IgD-negative memory B cell (primary cell): ENCODE results near the gene PSMD1. TPM values are rescaled to one million over a fixed set of nuclear protein-coding genes. Genes with fewer than 3 reads are reported as not detected.
"Not testable (repeated sequence)": the region's sequence is repeated elsewhere in the genome, so short reads cannot be mapped to it uniquely, and the experiment has no call there.

Experiments used
- H3K27ac Mint-ChIP-seq, 3 donors: one replicate each; pipeline ENCODE4 v1.8.0; 2020 to 2022; ENCODE audit warnings: mild to moderate bottlenecking in 3 of 3, mixed read lengths in 3 of 3, moderate library complexity in 1 of 3
- H3K27me3 Mint-ChIP-seq: one replicate; pipeline ENCODE4 v1.8.0; 2021; ENCODE audit warnings: mixed read lengths
- H3K36me3 Mint-ChIP-seq: one replicate; pipeline ENCODE4 v1.8.0; 2020; ENCODE audit warnings: mild to moderate bottlenecking, mixed read lengths
- H3K4me1 Mint-ChIP-seq, 3 donors: one replicate each; pipeline ENCODE4 v1.8.0; 2020 to 2022; ENCODE audit warnings: mixed read lengths in 3 of 3, mild to moderate bottlenecking in 1 of 3
- H3K4me3 Mint-ChIP-seq, 4 donors: one replicate each; pipeline ENCODE4 v1.8.0; 2020 to 2022; ENCODE audit warnings: mild to moderate bottlenecking in 4 of 4, mixed read lengths in 4 of 4, moderate library complexity in 3 of 4
- H3K9me3 Mint-ChIP-seq, 3 donors: one replicate each; pipeline ENCODE4 v1.8.0; 2020 to 2021; ENCODE audit warnings: mixed read lengths in 3 of 3, mild to moderate bottlenecking in 1 of 3
- polyA plus RNA-seq: library from polyadenylated mRNA; unstranded; fragments of 300-500 nt; fragmentation: Illumina TruSeq; gene quantifications from one replicate; pipeline ENCODE4 v1.2.3, GENCODE V29; 2021

Gene PSMD1
- polyA plus RNA-seq = 38.3 TPM

- H3K27ac Mint-ChIP-seq = peak within 1 kb of the TSS; percentile 94 to 100 (median 100)
- peaks cover 2% of the 10 kb centered on the region for H3K36me3 Mint-ChIP-seq
- H3K9me3 Mint-ChIP-seq = no peaks in the 10 kb centered on the region
- peak within 1 kb of the TSS; percentile 97 to 100 (median 100) for H3K4me3 Mint-ChIP-seq
- peaks cover 5% of the 10 kb centered on the region for H3K27me3 Mint-ChIP-seq
- peaks cover 33 to 42% (median 41%) of the 10 kb centered on the region in 3 donors for H3K4me1 Mint-ChIP-seq
Measured at GRCh38 chr2:231056453-231057416, at the start of gene PSMD1. TSS of gene PSMD1 (plus strand) at chr2:231056867. CDS start at chr2:231057026, 159 bp downstream.

GRCh38 chr2:231007286-231008098 lies 49.2 kb upstream of the PSMD1 start:
- no peak overlapping the region for H3K4me3 Mint-ChIP-seq
- peaks cover 0 to 5% (median 0%) of the 10 kb centered on the region in 3 donors for H3K9me3 Mint-ChIP-seq
- peaks cover 3% of the 10 kb centered on the region for H3K27me3 Mint-ChIP-seq
- no peaks in the 10 kb centered on the region for H3K4me1 Mint-ChIP-seq
- H3K36me3 Mint-ChIP-seq = no peaks in the 10 kb centered on the region
- no peak overlapping the region for H3K27ac Mint-ChIP-seq

- no peak overlapping the region for H3K4me3 Mint-ChIP-seq
- no peak overlapping the region for H3K27ac Mint-ChIP-seq
- H3K36me3 Mint-ChIP-seq = no peaks in the 10 kb centered on the region
- peaks cover 4% of the 10 kb centered on the region for H3K27me3 Mint-ChIP-seq
- peaks cover 0 to 5% (median 0%) of the 10 kb centered on the region in 3 donors for H3K9me3 Mint-ChIP-seq
- H3K4me1 Mint-ChIP-seq = no peaks in the 10 kb centered on the region
Measured at GRCh38 chr2:231008131-231008530, 48.5 kb upstream of the PSMD1 start.

- H3K4me1 Mint-ChIP-seq = no peaks in the 10 kb centered on the region
- H3K36me3 Mint-ChIP-seq = no peaks in the 10 kb centered on the region
- peaks cover 4% of the 10 kb centered on the region for H3K27me3 Mint-ChIP-seq
- no peak overlapping the region for H3K27ac Mint-ChIP-seq
- H3K4me3 Mint-ChIP-seq = no peak overlapping the region
- H3K9me3 Mint-ChIP-seq = peaks cover 0 to 5% (median 0%) of the 10 kb centered on the region in 3 donors
Measured at GRCh38 chr2:231009236-231009919, 47.3 kb upstream of the PSMD1 start.

GRCh38 chr2:231010201-231010730 lies 46.4 kb upstream of the PSMD1 start:
- Mint-ChIP-seq H3K9me3 (peaks cover 0 to 2% (median 0%) of the 10 kb centered on the region in 3 donors), H3K4me1 (no peaks in the 10 kb centered on the region), H3K4me3 (no peak overlapping the region), H3K36me3 (no peaks in the 10 kb centered on the region), H3K27me3 (peaks cover 4% of the 10 kb centered on the region), H3K27ac (no peak overlapping the region)

GRCh38 chr2:231011526-231011925 lies 45.1 kb upstream of the PSMD1 start:
- Mint-ChIP-seq H3K9me3 (no peaks in the 10 kb centered on the region), H3K36me3 (no peaks in the 10 kb centered on the region), H3K4me3 (no peak overlapping the region), H3K27ac (no peak overlapping the region), H3K27me3 (peaks cover 4% of the 10 kb centered on the region), H3K4me1 (no peaks in the 10 kb centered on the region)

- no peaks in the 10 kb centered on the region for H3K9me3 Mint-ChIP-seq
- no peaks in the 10 kb centered on the region for H3K36me3 Mint-ChIP-seq
- no peak overlapping the region for H3K4me3 Mint-ChIP-seq
- no peak overlapping the region for H3K27ac Mint-ChIP-seq
- peaks cover 4% of the 10 kb centered on the region for H3K27me3 Mint-ChIP-seq
- H3K4me1 Mint-ChIP-seq = no peaks in the 10 kb centered on the region
Measured at GRCh38 chr2:231012463-231012862, 44.2 kb upstream of the PSMD1 start.

- peaks cover 4% of the 10 kb centered on the region for H3K27me3 Mint-ChIP-seq
- no peaks in the 10 kb centered on the region for H3K4me1 Mint-ChIP-seq
- H3K4me3 Mint-ChIP-seq = no peak overlapping the region
- no peak overlapping the region for H3K27ac Mint-ChIP-seq
- no peaks in the 10 kb centered on the region for H3K36me3 Mint-ChIP-seq
- no peaks in the 10 kb centered on the region for H3K9me3 Mint-ChIP-seq
Measured at GRCh38 chr2:231013820-231014219, 42.8 kb upstream of the PSMD1 start.

- H3K9me3 Mint-ChIP-seq = peaks cover 0 to 5% (median 0%) of the 10 kb centered on the region in 3 donors
- no peaks in the 10 kb centered on the region for H3K36me3 Mint-ChIP-seq
- peaks cover 2% of the 10 kb centered on the region for H3K27me3 Mint-ChIP-seq
- no peak overlapping the region for H3K27ac Mint-ChIP-seq
- H3K4me1 Mint-ChIP-seq = no peaks in the 10 kb centered on the region
- H3K4me3 Mint-ChIP-seq = no peak overlapping the region
Measured at GRCh38 chr2:231015478-231015877, 41.2 kb upstream of the PSMD1 start.

- no peak overlapping the region for H3K27ac Mint-ChIP-seq
- peaks cover 2% of the 10 kb centered on the region for H3K27me3 Mint-ChIP-seq
- no peak overlapping the region for H3K4me3 Mint-ChIP-seq
- no peaks in the 10 kb centered on the region for H3K4me1 Mint-ChIP-seq
- peaks cover 0 to 5% (median 4%) of the 10 kb centered on the region in 3 donors for H3K9me3 Mint-ChIP-seq
- no peaks in the 10 kb centered on the region for H3K36me3 Mint-ChIP-seq
Measured at GRCh38 chr2:231015926-231016325, 40.7 kb upstream of the PSMD1 start.

- H3K36me3 Mint-ChIP-seq = no peaks in the 10 kb centered on the region
- H3K27ac Mint-ChIP-seq = no peak overlapping the region
- H3K27me3 Mint-ChIP-seq = peaks cover 4% of the 10 kb centered on the region
- no peaks in the 10 kb centered on the region for H3K4me1 Mint-ChIP-seq
- no peak overlapping the region for H3K4me3 Mint-ChIP-seq
- peaks cover 0 to 5% (median 4%) of the 10 kb centered on the region in 3 donors for H3K9me3 Mint-ChIP-seq
Measured at GRCh38 chr2:231016566-231017230, 40.0 kb upstream of the PSMD1 start.

GRCh38 chr2:231017231-231017598 lies 39.5 kb upstream of the PSMD1 start:
- Mint-ChIP-seq H3K27me3 (peaks cover 7% of the 10 kb centered on the region), H3K9me3 (peaks cover 0 to 5% (median 4%) of the 10 kb centered on the region in 3 donors), H3K27ac (no peak overlapping the region), H3K36me3 (no peaks in the 10 kb centered on the region), H3K4me1 (no peaks in the 10 kb centered on the region), H3K4me3 (no peak overlapping the region)

GRCh38 chr2:231018184-231018583 lies 38.5 kb upstream of the PSMD1 start:
- Mint-ChIP-seq H3K4me1 (no peaks in the 10 kb centered on the region), H3K36me3 (no peaks in the 10 kb centered on the region), H3K27me3 (peaks cover 6% of the 10 kb centered on the region), H3K27ac (no peak overlapping the region), H3K9me3 (peaks cover 0 to 5% (median 4%) of the 10 kb centered on the region in 3 donors), H3K4me3 (no peak overlapping the region)

- H3K36me3 Mint-ChIP-seq, H3K4me3 Mint-ChIP-seq, H3K9me3 Mint-ChIP-seq, H3K4me1 Mint-ChIP-seq, H3K27ac Mint-ChIP-seq: not testable (repeated sequence)
- H3K27me3 Mint-ChIP-seq = peaks cover 15% of the 10 kb centered on the region
Measured at GRCh38 chr2:231025059-231025458, 31.6 kb upstream of the PSMD1 start.
